ENCODE results near the gene ODF4.

DNA sequence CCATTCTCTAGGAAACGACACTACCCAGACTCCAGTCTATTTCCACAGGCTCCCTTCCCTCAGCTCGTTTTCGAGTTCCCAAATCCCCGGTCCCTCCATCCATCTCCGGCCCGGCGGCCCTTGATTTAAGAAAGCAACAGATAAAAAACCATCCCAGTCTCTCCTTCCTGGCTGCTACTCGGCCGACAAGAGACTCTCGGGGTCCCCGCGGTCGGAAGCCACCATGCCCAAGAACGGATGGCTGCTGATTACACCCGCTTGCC, 43.2 kb downstream of the ODF4 start:
- no peak for TF ChIP-seq POLR2A (IDR thresholded peaks at IDR 0.05)
- TF ChIP-seq, protein P1, sequence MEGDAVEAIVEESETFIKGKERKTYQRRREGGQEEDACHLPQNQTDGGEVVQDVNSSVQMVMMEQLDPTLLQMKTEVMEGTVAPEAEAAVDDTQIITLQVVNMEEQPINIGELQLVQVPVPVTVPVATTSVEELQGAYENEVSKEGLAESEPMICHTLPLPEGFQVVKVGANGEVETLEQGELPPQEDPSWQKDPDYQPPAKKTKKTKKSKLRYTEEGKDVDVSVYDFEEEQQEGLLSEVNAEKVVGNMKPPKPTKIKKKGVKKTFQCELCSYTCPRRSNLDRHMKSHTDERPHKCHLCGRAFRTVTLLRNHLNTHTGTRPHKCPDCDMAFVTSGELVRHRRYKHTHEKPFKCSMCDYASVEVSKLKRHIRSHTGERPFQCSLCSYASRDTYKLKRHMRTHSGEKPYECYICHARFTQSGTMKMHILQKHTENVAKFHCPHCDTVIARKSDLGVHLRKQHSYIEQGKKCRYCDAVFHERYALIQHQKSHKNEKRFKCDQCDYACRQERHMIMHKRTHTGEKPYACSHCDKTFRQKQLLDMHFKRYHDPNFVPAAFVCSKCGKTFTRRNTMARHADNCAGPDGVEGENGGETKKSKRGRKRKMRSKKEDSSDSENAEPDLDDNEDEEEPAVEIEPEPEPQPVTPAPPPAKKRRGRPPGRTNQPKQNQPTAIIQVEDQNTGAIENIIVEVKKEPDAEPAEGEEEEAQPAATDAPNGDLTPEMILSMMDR (IDR thresholded peaks at IDR 0.05), result no peak

Data from uterus (tissue), 2 donors.